GM19372 (cell line): ENCODE measurements around the gene NAT8L.

Source experiments
- ATAC-seq: cut with Tn5 transposase; IDR thresholded peaks from one replicate; pipeline ENCODE4 v1.9.1; 2021; ENCODE audit warnings: mild to moderate bottlenecking, low read depth, moderate library complexity; ENCODE audit not compliant: unreplicated experiment

NAT8L gene

GRCh38 chr4:2073808-2074481, 14.8 kb downstream of the NAT8L start:
- no peak for ATAC-seq

- no peak for ATAC-seq
Observed at GRCh38 chr4:2074588-2074987, 15.5 kb downstream of the NAT8L start.

- no peak for ATAC-seq
Observed at GRCh38 chr4:2075171-2075986, 16.3 kb downstream of the NAT8L start.

GRCh38 chr4:2075987-2076907, 17.1 kb downstream of the NAT8L start:
- no peak for ATAC-seq

GRCh38 chr4:2076908-2077536, 17.9 kb downstream of the NAT8L start:
- no peak for ATAC-seq

GRCh38 chr4:2077537-2078460, 18.7 kb downstream of the NAT8L start:
- ATAC-seq = no peak

GRCh38 chr4:2078584-2078983, 19.5 kb downstream of the NAT8L start:
- no peak for ATAC-seq

- ATAC-seq = no peak
Observed at GRCh38 chr4:2079006-2079405, 19.9 kb downstream of the NAT8L start.

- ATAC-seq = no peak
Observed at GRCh38 chr4:2079926-2080325, 20.8 kb downstream of the NAT8L start.

- ATAC-seq = no peak
Observed at GRCh38 chr4:2080429-2081300, 21.5 kb downstream of the NAT8L start.

- no peak for ATAC-seq
Observed at GRCh38 chr4:2081540-2081939, 22.4 kb downstream of the NAT8L start.

GRCh38 chr4:2082118-2082517, 23.0 kb downstream of the NAT8L start:
- ATAC-seq = no peak

GRCh38 chr4:2082627-2083026, 23.5 kb downstream of the NAT8L start:
- no peak for ATAC-seq

GRCh38 chr4:2083116-2083825, 24.1 kb downstream of the NAT8L start:
- no peak for ATAC-seq

- ATAC-seq = no peak
Observed at GRCh38 chr4:2083826-2084160, 24.7 kb downstream of the NAT8L start.

- ATAC-seq = no peak
Observed at GRCh38 chr4:2084316-2084715, 25.2 kb downstream of the NAT8L start.

- ATAC-seq = no peak
Observed at GRCh38 chr4:2085496-2085901, 26.4 kb downstream of the NAT8L start.

- ATAC-seq = no peak
Observed at GRCh38 chr4:2087170-2087569, 28.0 kb downstream of the NAT8L start.
